ENCODE data around the gene DISP2. TPM values are rescaled to one million over a fixed set of nuclear protein-coding genes. Genes with fewer than 3 reads are reported as not detected.
A peak's percentile ranks its signal among the peaks of the same experiment; 100 is the strongest.

The DISP2 gene
- total and polyA plus RNA-seq, 9 of the 15 experiments (the other 6 are each of a cell fraction or from before 2014, with no cell fraction given), result 0.06 to 0.89 (median 0.15) TPM; not detected in 1

DNA sequence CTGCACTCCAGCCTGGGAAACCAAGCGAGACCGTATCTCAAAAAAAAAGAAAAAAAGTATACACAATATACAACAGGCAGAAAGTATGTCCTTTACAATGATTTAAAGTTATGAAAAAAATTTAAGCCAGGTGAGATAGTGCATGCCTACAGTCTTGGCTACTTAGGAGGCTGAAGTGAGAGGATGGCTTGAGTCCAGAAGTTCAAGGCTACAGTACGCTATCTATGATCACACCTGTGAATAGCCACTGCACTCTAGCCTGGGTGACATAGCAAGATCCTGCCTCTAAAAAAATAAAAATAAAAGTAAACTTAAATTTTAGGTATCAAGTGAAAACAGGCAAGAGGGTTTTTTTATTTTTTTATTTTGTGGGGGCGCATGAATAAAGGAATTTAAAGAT is 21.4 kb downstream of the DISP2 start (continued):
- TF ChIP-seq TOE1 (IDR thresholded peaks at IDR 0.05; ENCODE audit: borderline replicate concordance) (no peak), TOE1 (CRISPR knock-in tag; IDR thresholded peaks at IDR 0.05; ENCODE audit: borderline replicate concordance, low read depth) (no peak), NR2C1 (IDR thresholded peaks at IDR 0.05) (no peak), NR2C1 (tag; IDR thresholded peaks at IDR 0.05) (no peak), MYNN (IDR thresholded peaks at IDR 0.05) (no peak), MYNN (CRISPR knock-in tag; IDR thresholded peaks at IDR 0.05) (no peak), MTF1 (CRISPR knock-in tag; IDR thresholded peaks at IDR 0.05; ENCODE audit: borderline replicate concordance) (no peak), ZNF76 (CRISPR knock-in tag; IDR thresholded peaks at IDR 0.05; ENCODE audit: borderline replicate concordance) (no peak), OTX1 (CRISPR knock-in tag; IDR thresholded peaks at IDR 0.05) (no peak), NFIC (IDR thresholded peaks at IDR 0.05) (peak; percentile 76), FOXK2 (conservative IDR thresholded peaks at IDR 0.05 in 1 of 2, IDR thresholded peaks at IDR 0.05 in 1 of 2; ENCODE audit: low read depth in 2 of 2) (no peak), C11orf30 (IDR thresholded peaks at IDR 0.05; ENCODE audit: low read depth) (0 out of 2 replicates have a peak, but pooled peaks have one; percentile 19), ZNF41 (CRISPR knock-in tag; conservative IDR thresholded peaks at IDR 0.05) (no peak), MBD2 (IDR thresholded peaks at IDR 0.05; ENCODE audit: borderline replicate concordance, low read depth) (no peak)
- TF ChIP-seq, protein P1, sequence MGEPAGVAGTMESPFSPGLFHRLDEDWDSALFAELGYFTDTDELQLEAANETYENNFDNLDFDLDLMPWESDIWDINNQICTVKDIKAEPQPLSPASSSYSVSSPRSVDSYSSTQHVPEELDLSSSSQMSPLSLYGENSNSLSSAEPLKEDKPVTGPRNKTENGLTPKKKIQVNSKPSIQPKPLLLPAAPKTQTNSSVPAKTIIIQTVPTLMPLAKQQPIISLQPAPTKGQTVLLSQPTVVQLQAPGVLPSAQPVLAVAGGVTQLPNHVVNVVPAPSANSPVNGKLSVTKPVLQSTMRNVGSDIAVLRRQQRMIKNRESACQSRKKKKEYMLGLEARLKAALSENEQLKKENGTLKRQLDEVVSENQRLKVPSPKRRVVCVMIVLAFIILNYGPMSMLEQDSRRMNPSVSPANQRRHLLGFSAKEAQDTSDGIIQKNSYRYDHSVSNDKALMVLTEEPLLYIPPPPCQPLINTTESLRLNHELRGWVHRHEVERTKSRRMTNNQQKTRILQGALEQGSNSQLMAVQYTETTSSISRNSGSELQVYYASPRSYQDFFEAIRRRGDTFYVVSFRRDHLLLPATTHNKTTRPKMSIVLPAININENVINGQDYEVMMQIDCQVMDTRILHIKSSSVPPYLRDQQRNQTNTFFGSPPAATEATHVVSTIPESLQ (CRISPR knock-in tag; IDR thresholded peaks at IDR 0.05), result no peak
- TF ChIP-seq, protein P2, sequence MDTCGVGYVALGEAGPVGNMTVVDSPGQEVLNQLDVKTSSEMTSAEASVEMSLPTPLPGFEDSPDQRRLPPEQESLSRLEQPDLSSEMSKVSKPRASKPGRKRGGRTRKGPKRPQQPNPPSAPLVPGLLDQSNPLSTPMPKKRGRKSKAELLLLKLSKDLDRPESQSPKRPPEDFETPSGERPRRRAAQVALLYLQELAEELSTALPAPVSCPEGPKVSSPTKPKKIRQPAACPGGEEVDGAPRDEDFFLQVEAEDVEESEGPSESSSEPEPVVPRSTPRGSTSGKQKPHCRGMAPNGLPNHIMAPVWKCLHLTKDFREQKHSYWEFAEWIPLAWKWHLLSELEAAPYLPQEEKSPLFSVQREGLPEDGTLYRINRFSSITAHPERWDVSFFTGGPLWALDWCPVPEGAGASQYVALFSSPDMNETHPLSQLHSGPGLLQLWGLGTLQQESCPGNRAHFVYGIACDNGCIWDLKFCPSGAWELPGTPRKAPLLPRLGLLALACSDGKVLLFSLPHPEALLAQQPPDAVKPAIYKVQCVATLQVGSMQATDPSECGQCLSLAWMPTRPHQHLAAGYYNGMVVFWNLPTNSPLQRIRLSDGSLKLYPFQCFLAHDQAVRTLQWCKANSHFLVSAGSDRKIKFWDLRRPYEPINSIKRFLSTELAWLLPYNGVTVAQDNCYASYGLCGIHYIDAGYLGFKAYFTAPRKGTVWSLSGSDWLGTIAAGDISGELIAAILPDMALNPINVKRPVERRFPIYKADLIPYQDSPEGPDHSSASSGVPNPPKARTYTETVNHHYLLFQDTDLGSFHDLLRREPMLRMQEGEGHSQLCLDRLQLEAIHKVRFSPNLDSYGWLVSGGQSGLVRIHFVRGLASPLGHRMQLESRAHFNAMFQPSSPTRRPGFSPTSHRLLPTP (IDR thresholded peaks at IDR 0.05; ENCODE audit: borderline replicate concordance, extremely low read depth, insufficient read length), result no peak
- TF ChIP-seq, protein P3, sequence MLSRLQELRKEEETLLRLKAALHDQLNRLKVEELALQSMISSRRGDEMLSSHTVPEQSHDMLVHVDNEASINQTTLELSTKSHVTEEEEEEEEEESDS (CRISPR knock-in tag; IDR thresholded peaks at IDR 0.05), result no peak
- TF ChIP-seq, protein P4, sequence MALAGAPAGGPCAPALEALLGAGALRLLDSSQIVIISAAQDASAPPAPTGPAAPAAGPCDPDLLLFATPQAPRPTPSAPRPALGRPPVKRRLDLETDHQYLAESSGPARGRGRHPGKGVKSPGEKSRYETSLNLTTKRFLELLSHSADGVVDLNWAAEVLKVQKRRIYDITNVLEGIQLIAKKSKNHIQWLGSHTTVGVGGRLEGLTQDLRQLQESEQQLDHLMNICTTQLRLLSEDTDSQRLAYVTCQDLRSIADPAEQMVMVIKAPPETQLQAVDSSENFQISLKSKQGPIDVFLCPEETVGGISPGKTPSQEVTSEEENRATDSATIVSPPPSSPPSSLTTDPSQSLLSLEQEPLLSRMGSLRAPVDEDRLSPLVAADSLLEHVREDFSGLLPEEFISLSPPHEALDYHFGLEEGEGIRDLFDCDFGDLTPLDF (CRISPR knock-in tag; IDR thresholded peaks at IDR 0.05), result no peak
- TF ChIP-seq, protein P5, sequence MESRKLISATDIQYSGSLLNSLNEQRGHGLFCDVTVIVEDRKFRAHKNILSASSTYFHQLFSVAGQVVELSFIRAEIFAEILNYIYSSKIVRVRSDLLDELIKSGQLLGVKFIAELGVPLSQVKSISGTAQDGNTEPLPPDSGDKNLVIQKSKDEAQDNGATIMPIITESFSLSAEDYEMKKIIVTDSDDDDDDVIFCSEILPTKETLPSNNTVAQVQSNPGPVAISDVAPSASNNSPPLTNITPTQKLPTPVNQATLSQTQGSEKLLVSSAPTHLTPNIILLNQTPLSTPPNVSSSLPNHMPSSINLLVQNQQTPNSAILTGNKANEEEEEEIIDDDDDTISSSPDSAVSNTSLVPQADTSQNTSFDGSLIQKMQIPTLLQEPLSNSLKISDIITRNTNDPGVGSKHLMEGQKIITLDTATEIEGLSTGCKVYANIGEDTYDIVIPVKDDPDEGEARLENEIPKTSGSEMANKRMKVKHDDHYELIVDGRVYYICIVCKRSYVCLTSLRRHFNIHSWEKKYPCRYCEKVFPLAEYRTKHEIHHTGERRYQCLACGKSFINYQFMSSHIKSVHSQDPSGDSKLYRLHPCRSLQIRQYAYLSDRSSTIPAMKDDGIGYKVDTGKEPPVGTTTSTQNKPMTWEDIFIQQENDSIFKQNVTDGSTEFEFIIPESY (CRISPR knock-in tag; IDR thresholded peaks at IDR 0.05), result no peak

All from K562 (cell line).